ENCODE data around the gene APH1B.

Gene APH1B

GRCh38 chr15:63256433-63257274, 20.8 kb upstream of the APH1B start:
- POLR2A ChIA-PET = interaction anchor here (0.6 to 0.7 kb wide), 2 partner anchors 19 to 20 kb away, joined by 3 to 4 read pairs; no protein-coding TSS in a partner anchor

GRCh38 chr15:63258658-63259057, 18.7 kb upstream of the APH1B start:
- 100% methylated on average over 2 of the region's 2 CpGs for WGBS (ENCODE audit: insufficient coverage)
- peaks cover 15 to 32% (median 25%) of the 10 kb centered on the region in 4 experiments for H3K36me3 ChIP-seq (ENCODE audit: control insufficient read depth in 4 of 4, insufficient read depth in 4 of 4, low read length in 3 of 4)
- POLR2A ChIA-PET = interaction anchor here (0.6 kb wide), 1 partner anchor 12 kb away, joined by 3 read pairs; no protein-coding TSS in a partner anchor

More at GRCh38 chr15:63256433-63257274, 20.8 kb upstream of the APH1B start:
- WGBS (ENCODE audit: insufficient coverage) = 100% methylated on average over 4 of the region's 5 CpGs
- Histone ChIP-seq H3K27me3 (replicated peaks in 2 of 5; ENCODE audit: control insufficient read depth in 4 of 5, insufficient read depth in 5 of 5, low read length in 4 of 5) (no peaks in the 10 kb centered on the region), H3K4me1 (ENCODE audit: control extremely low read depth in 1 of 4, control insufficient read depth in 4 of 4, insufficient read depth in 4 of 4, low read length in 3 of 4) (no peaks in the 10 kb centered on the region), H3K9me3 (ENCODE audit: control extremely low read depth in 1 of 5, control insufficient read depth in 4 of 5, insufficient read depth in 2 of 5, low read depth in 1 of 5, low read length in 4 of 5) (no peaks in the 10 kb centered on the region), H3K27ac (ENCODE audit: insufficient read depth in 1 of 2, low read depth in 1 of 2, low read length in 2 of 2, poor library complexity in 1 of 2, severe bottlenecking in 2 of 2) (no peak overlapping the region), H3K4me3 (ENCODE audit: control insufficient read depth in 1 of 7, extremely low read depth in 1 of 7, insufficient read depth in 4 of 7, low read depth in 2 of 7, low read length in 6 of 7) (no peak overlapping the region), H3K36me3 (ENCODE audit: control insufficient read depth in 4 of 4, insufficient read depth in 4 of 4, low read length in 3 of 4) (peaks cover 15 to 31% (median 25%) of the 10 kb centered on the region in 4 experiments)
- CTCF ChIA-PET = no interaction called here
- DNase-seq = no peak

GRCh38 chr15:63260791-63261190, 16.6 kb upstream of the APH1B start:
- ChIA-PET POLR2A (no interaction called here), CTCF (interaction anchor here (1.0 to 1.8 kb wide), 6 partner anchors 11 to 88 kb away, joined by 3 to 5 read pairs (median 4); no protein-coding TSS in a partner anchor)
- H3K4me1 ChIP-seq (ENCODE audit: control extremely low read depth in 1 of 4, control insufficient read depth in 4 of 4, insufficient read depth in 4 of 4, low read length in 3 of 4) = no peaks in the 10 kb centered on the region
- H3K9me3 ChIP-seq (ENCODE audit: control extremely low read depth in 1 of 5, control insufficient read depth in 4 of 5, insufficient read depth in 2 of 5, low read depth in 1 of 5, low read length in 4 of 5) = no peaks in the 10 kb centered on the region
- no peak overlapping the region for H3K4me3 ChIP-seq (ENCODE audit: control insufficient read depth in 1 of 7, extremely low read depth in 1 of 7, insufficient read depth in 4 of 7, low read depth in 2 of 7, low read length in 6 of 7)
- no peak overlapping the region for H3K27ac ChIP-seq (ENCODE audit: insufficient read depth in 1 of 2, low read depth in 1 of 2, low read length in 2 of 2, poor library complexity in 1 of 2, severe bottlenecking in 2 of 2)
- no peaks in the 10 kb centered on the region for H3K27me3 ChIP-seq (replicated peaks in 2 of 5; ENCODE audit: control insufficient read depth in 4 of 5, insufficient read depth in 5 of 5, low read length in 4 of 5)
- H3K36me3 ChIP-seq (ENCODE audit: control insufficient read depth in 4 of 4, insufficient read depth in 4 of 4, low read length in 3 of 4) = peaks cover 14 to 40% (median 24%) of the 10 kb centered on the region in 4 experiments
- no CpG with 5 or more reads among the region's 5 CpGs for WGBS (ENCODE audit: insufficient coverage)
- DNase-seq = no peak

More at GRCh38 chr15:63258658-63259057, 18.7 kb upstream of the APH1B start:
- no peak for DNase-seq
- Histone ChIP-seq H3K4me1 (ENCODE audit: control extremely low read depth in 1 of 4, control insufficient read depth in 4 of 4, insufficient read depth in 4 of 4, low read length in 3 of 4) (no peaks in the 10 kb centered on the region), H3K27ac (ENCODE audit: insufficient read depth in 1 of 2, low read depth in 1 of 2, low read length in 2 of 2, poor library complexity in 1 of 2, severe bottlenecking in 2 of 2) (no peak overlapping the region), H3K9me3 (ENCODE audit: control extremely low read depth in 1 of 5, control insufficient read depth in 4 of 5, insufficient read depth in 2 of 5, low read depth in 1 of 5, low read length in 4 of 5) (no peaks in the 10 kb centered on the region), H3K4me3 (ENCODE audit: control insufficient read depth in 1 of 7, extremely low read depth in 1 of 7, insufficient read depth in 4 of 7, low read depth in 2 of 7, low read length in 6 of 7) (no peak overlapping the region), H3K27me3 (replicated peaks in 2 of 5; ENCODE audit: control insufficient read depth in 4 of 5, insufficient read depth in 5 of 5, low read length in 4 of 5) (no peaks in the 10 kb centered on the region)
- CTCF ChIA-PET = no interaction called here

- H3K4me1 ChIP-seq (ENCODE audit: control extremely low read depth in 1 of 4, control insufficient read depth in 4 of 4, insufficient read depth in 4 of 4, low read length in 3 of 4) = no peaks in the 10 kb centered on the region
- no peaks in the 10 kb centered on the region for H3K27me3 ChIP-seq (replicated peaks in 2 of 5; ENCODE audit: control insufficient read depth in 4 of 5, insufficient read depth in 5 of 5, low read length in 4 of 5)
- CTCF ChIA-PET = interaction anchor here (0.9 to 1.8 kb wide), 5 partner anchors 10 to 77 kb away, joined by 3 to 5 read pairs (median 4); no protein-coding TSS in a partner anchor
- H3K27ac ChIP-seq (ENCODE audit: insufficient read depth in 1 of 2, low read depth in 1 of 2, low read length in 2 of 2, poor library complexity in 1 of 2, severe bottlenecking in 2 of 2) = no peak overlapping the region
- H3K4me3 ChIP-seq (ENCODE audit: control insufficient read depth in 1 of 7, extremely low read depth in 1 of 7, insufficient read depth in 4 of 7, low read depth in 2 of 7, low read length in 6 of 7) = no peak overlapping the region
- H3K36me3 ChIP-seq (ENCODE audit: control insufficient read depth in 4 of 4, insufficient read depth in 4 of 4, low read length in 3 of 4) = peaks cover 14 to 38% (median 20%) of the 10 kb centered on the region in 4 experiments
- no peaks in the 10 kb centered on the region for H3K9me3 ChIP-seq (ENCODE audit: control extremely low read depth in 1 of 5, control insufficient read depth in 4 of 5, insufficient read depth in 2 of 5, low read depth in 1 of 5, low read length in 4 of 5)
- POLR2A ChIA-PET = no interaction called here
- no peak for DNase-seq
These were observed 16.1 kb upstream of the APH1B start for GRCh38 chr15:63261311-63261710.

DNA sequence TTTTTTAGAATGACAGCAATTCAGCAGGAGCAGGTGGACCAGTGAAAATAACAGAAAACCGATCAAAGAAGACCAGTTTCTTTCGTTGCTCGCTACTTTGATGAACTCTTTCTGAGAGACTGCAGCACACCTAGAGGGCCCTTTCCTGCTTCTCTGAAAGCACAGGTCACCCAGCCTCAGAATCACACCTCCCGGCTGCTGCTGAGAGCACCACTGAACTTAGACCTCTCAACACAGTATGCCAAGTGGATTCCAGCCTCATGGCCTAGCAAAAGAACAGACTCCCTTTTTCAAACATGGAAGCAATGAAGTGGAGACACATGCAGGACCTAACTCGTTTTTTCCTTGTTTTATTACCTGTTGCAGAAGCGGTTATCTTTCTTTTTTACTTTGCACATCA, 13.9 kb upstream of the APH1B start:
- WGBS (ENCODE audit: insufficient coverage) = 90% methylated on average over 5 of the region's 6 CpGs
- H3K9me3 ChIP-seq (ENCODE audit: control extremely low read depth in 1 of 5, control insufficient read depth in 4 of 5, insufficient read depth in 2 of 5, low read depth in 1 of 5, low read length in 4 of 5) = no peaks in the 10 kb centered on the region
- ChIA-PET POLR2A (no interaction called here), CTCF (no interaction called here)
- no peaks in the 10 kb centered on the region for H3K27me3 ChIP-seq (replicated peaks in 2 of 5; ENCODE audit: control insufficient read depth in 4 of 5, insufficient read depth in 5 of 5, low read length in 4 of 5)
- no peak overlapping the region for H3K27ac ChIP-seq (ENCODE audit: insufficient read depth in 1 of 2, low read depth in 1 of 2, low read length in 2 of 2, poor library complexity in 1 of 2, severe bottlenecking in 2 of 2)
- H3K4me3 ChIP-seq (ENCODE audit: control insufficient read depth in 1 of 7, extremely low read depth in 1 of 7, insufficient read depth in 4 of 7, low read depth in 2 of 7, low read length in 6 of 7) = no peak overlapping the region
- no peak for DNase-seq
- H3K36me3 ChIP-seq (ENCODE audit: control insufficient read depth in 4 of 4, insufficient read depth in 4 of 4, low read length in 3 of 4) = peaks cover 12 to 35% (median 19%) of the 10 kb centered on the region in 4 experiments
- H3K4me1 ChIP-seq (ENCODE audit: control extremely low read depth in 1 of 4, control insufficient read depth in 4 of 4, insufficient read depth in 4 of 4, low read length in 3 of 4) = no peaks in the 10 kb centered on the region

- Histone ChIP-seq H3K27ac (ENCODE audit: insufficient read depth in 1 of 2, low read depth in 1 of 2, low read length in 2 of 2, poor library complexity in 1 of 2, severe bottlenecking in 2 of 2) (no peak overlapping the region), H3K9me3 (ENCODE audit: control extremely low read depth in 1 of 5, control insufficient read depth in 4 of 5, insufficient read depth in 2 of 5, low read depth in 1 of 5, low read length in 4 of 5) (no peaks in the 10 kb centered on the region), H3K27me3 (replicated peaks in 2 of 5; ENCODE audit: control insufficient read depth in 4 of 5, insufficient read depth in 5 of 5, low read length in 4 of 5) (no peaks in the 10 kb centered on the region), H3K36me3 (ENCODE audit: control insufficient read depth in 4 of 4, insufficient read depth in 4 of 4, low read length in 3 of 4) (peaks cover 9 to 33% (median 18%) of the 10 kb centered on the region in 4 experiments), H3K4me3 (ENCODE audit: control insufficient read depth in 1 of 7, extremely low read depth in 1 of 7, insufficient read depth in 4 of 7, low read depth in 2 of 7, low read length in 6 of 7) (no peak overlapping the region), H3K4me1 (ENCODE audit: control extremely low read depth in 1 of 4, control insufficient read depth in 4 of 4, insufficient read depth in 4 of 4, low read length in 3 of 4) (no peaks in the 10 kb centered on the region)
- ChIA-PET POLR2A (interaction anchor here (0.9 kb wide), 1 partner anchor 11 kb away, joined by 6 read pairs; no protein-coding TSS in a partner anchor), CTCF (interaction anchor here (1.6 to 2.7 kb wide), 3 partner anchors 11 to 61 kb away, joined by 3 to 6 read pairs (median 5); no protein-coding TSS in a partner anchor)
- no peak for DNase-seq
- 100% methylated on average over 1 of the region's 1 CpG for WGBS (ENCODE audit: insufficient coverage)
These were observed 12.6 kb upstream of the APH1B start for GRCh38 chr15:63264688-63265293.

DNA sequence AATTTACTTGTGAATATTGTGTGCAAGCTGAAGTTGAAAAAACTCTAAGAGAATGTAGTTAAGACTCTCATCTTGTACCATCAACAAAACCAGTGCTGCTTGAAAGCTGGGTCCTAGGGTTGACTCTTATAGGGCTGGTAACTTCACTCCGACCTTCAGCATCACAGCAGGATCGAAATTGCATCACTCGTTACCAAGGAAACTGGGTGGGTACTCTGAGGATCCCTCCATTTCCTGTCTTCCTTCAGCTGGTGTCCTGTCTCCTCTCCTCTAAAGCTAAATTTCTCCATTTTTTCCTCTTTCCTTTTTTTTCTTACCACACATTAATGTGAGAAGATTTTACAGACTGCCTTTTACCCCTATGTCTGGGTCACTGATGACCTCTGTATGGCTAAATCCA, 3.0 kb upstream of the APH1B start:
- POLR2A ChIA-PET = no interaction called here

More for the DNA sequence above, 3.0 kb upstream of the APH1B start:
- Histone ChIP-seq H3K4me3 (ENCODE audit: control insufficient read depth in 1 of 7, extremely low read depth in 1 of 7, insufficient read depth in 4 of 7, low read depth in 2 of 7, low read length in 6 of 7) (no peak overlapping the region), H3K27ac (ENCODE audit: insufficient read depth in 1 of 2, low read depth in 1 of 2, low read length in 2 of 2, poor library complexity in 1 of 2, severe bottlenecking in 2 of 2) (no peak overlapping the region), H3K27me3 (replicated peaks in 2 of 5; ENCODE audit: control insufficient read depth in 4 of 5, insufficient read depth in 5 of 5, low read length in 4 of 5) (no peaks in the 10 kb centered on the region), H3K4me1 (ENCODE audit: control extremely low read depth in 1 of 4, control insufficient read depth in 4 of 4, insufficient read depth in 4 of 4, low read length in 3 of 4) (peaks cover 0 to 24% (median 15%) of the 10 kb centered on the region in 4 experiments), H3K36me3 (ENCODE audit: control insufficient read depth in 4 of 4, insufficient read depth in 4 of 4, low read length in 3 of 4) (peaks cover 0 to 3% (median 0%) of the 10 kb centered on the region in 4 experiments), H3K9me3 (ENCODE audit: control extremely low read depth in 1 of 5, control insufficient read depth in 4 of 5, insufficient read depth in 2 of 5, low read depth in 1 of 5, low read length in 4 of 5) (no peaks in the 10 kb centered on the region)
- 92% methylated on average over 3 of the region's 3 CpGs for WGBS (ENCODE audit: insufficient coverage)
- no peak for DNase-seq
- CTCF ChIA-PET = interaction anchor here (1.2 to 1.7 kb wide), 4 partner anchors 8 to 83 kb away, joined by 3 to 6 read pairs (median 3); no protein-coding TSS in a partner anchor

All from common myeloid progenitor, CD34-positive (primary cell).